ENCODE measurements around the gene CAPN15. TPM values are rescaled to one million over a fixed set of nuclear protein-coding genes. Genes with fewer than 3 reads are reported as not detected.
A peak's percentile ranks its signal among the peaks of the same experiment; 100 is the strongest.

Gene CAPN15
- total RNA-seq, 2 experiments from 2014 or later, result 91.7 to 93.4 TPM

DNA sequence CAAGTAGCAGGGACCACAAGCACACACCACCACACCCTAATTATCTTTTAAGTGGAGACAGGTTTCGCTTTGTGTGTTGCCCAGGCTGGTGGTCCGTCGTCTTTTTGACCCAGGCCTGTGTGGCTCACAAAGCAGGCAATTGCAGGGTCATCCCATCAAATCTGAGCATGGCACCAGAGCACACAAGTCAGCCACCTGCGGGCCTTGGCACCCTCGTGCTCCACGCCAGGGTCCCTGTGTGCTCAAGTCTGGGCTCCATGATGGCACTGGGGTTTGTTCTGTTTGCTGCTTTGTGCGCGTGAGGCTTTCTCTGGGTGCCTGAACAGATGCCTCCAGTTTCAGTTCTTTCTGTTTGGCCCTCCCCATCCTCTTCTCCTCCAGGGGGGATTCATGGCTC, 2.4 kb upstream of the CAPN15 start:
- peaks cover 36% of the 10 kb centered on the region for H3K4me1 Mint-ChIP-seq
- ChIA-PET CTCF (no interaction called here), POLR2A (interaction anchor here (2.3 kb wide), 1 partner anchor 63 kb away, joined by 7 read pairs; no protein-coding TSS in a partner anchor)
- DNase-seq, result no peak
- H3K36me3 Mint-ChIP-seq (ENCODE audit: low read depth), result peaks cover 17% of the 10 kb centered on the region
- peak overlapping the region; percentile 76 for H3K4me3 Mint-ChIP-seq
- H3K27ac Mint-ChIP-seq, result peak overlapping the region; percentile 97
- no peaks in the 10 kb centered on the region for H3K27me3 Mint-ChIP-seq
- H3K9me3 Mint-ChIP-seq, result no peaks in the 10 kb centered on the region

- peaks cover 40% of the 10 kb centered on the region for H3K4me1 Mint-ChIP-seq
- CTCF ChIA-PET, result no interaction called here
- POLR2A ChIA-PET, result interaction anchor here (0.9 to 2.3 kb wide), 3 partner anchors 63 to 473 kb away, joined by 3 to 7 read pairs (median 5); partner anchors contain the start of genes POLR3K, RAB11FIP3 and SNRNP25
- H3K27me3 Mint-ChIP-seq, result no peaks in the 10 kb centered on the region
- peak overlapping the region; percentile 76 for H3K4me3 Mint-ChIP-seq
- DNase-seq, result peak; percentile 82
- H3K27ac Mint-ChIP-seq, result peak overlapping the region; percentile 97
- H3K36me3 Mint-ChIP-seq (ENCODE audit: low read depth), result peaks cover 21% of the 10 kb centered on the region
- H3K9me3 Mint-ChIP-seq, result no peaks in the 10 kb centered on the region
These were observed 1.9 kb upstream of the CAPN15 start for GRCh38 chr16:525520-526180.

- Mint-ChIP-seq H3K27ac (peak overlapping the region; percentile 97), H3K27me3 (no peaks in the 10 kb centered on the region), H3K4me3 (peak overlapping the region; percentile 76), H3K9me3 (no peaks in the 10 kb centered on the region), H3K36me3 (ENCODE audit: low read depth) (peaks cover 21% of the 10 kb centered on the region), H3K4me1 (peaks cover 40% of the 10 kb centered on the region)
- ChIA-PET CTCF (interaction anchor here (0.6 to 1.1 kb wide), 3 partner anchors 110 to 293 kb away, joined by 3 to 4 read pairs (median 3); partner anchors contain the start of gene RHOT2), POLR2A (interaction anchor here (0.7 to 2.3 kb wide), 8 partner anchors 11 to 473 kb away, joined by 3 to 7 read pairs (median 4); partner anchors contain the start of genes METTL26, POLR3K, RAB11FIP3 and SNRNP25)
- peak; percentile 23 for DNase-seq
These were observed 1.1 kb upstream of the CAPN15 start for GRCh38 chr16:526181-527014.

DNA sequence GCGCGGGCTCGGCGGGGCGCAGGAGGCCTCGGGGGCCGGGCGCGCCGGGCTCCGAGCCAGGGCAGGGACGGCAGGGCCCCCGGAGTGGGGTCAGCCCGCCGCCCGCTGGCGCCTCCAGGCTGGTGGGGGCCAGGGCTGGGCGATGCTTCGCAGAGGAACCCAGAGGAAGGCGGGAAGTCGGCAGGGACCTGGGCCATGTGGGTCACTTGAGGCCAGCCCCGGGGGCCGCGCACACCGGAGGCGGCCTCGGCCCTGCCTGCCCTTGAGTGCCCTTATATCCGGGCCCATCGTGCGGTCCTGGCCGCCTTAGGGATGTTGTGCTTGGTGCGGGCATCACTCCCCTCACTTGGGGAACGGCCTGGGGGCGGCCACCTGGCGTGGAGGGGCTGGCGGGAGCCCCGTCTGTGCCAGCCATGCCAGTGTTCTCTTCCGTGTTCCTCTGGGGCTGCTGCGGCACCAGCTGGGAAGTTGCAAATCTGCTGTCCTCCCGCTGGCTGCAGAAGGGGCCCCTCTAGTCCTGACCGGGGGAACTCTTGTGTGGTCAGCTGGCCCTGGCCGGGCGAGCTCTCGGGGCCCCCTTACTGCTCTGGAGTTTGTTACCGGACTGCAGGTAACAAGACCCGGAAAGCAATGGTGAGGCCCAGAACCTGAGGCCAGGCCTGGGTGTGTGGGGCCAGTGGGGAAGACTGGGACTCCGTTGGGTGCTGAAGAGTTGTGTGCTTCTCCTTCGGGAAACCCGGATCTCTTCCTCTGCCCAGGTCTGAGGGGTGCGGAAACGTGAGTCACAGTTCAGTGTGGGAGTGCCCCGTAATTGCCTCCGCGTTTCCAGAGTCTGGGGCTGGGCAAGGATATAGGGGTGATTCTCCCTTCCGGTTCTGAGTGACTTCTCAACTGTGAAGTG, 849 bp downstream of the CAPN15 start:
- peaks cover 39% of the 10 kb centered on the region for H3K4me1 Mint-ChIP-seq
- peaks cover 21% of the 10 kb centered on the region for H3K36me3 Mint-ChIP-seq (ENCODE audit: low read depth)
- ChIA-PET CTCF (no interaction called here), POLR2A (interaction anchor here (0.7 to 1.5 kb wide), 5 partner anchors 12 to 99 kb away, joined by 3 to 5 read pairs (median 3); partner anchors contain the start of gene NHLRC4)
- no peaks in the 10 kb centered on the region for H3K9me3 Mint-ChIP-seq
- peak overlapping the region; percentile 94 for H3K4me3 Mint-ChIP-seq
- no peaks in the 10 kb centered on the region for H3K27me3 Mint-ChIP-seq
- peak; percentile 53 for DNase-seq
- peak overlapping the region; percentile 97 for H3K27ac Mint-ChIP-seq

- Mint-ChIP-seq H3K27me3 (no peaks in the 10 kb centered on the region), H3K9me3 (no peaks in the 10 kb centered on the region), H3K36me3 (ENCODE audit: low read depth) (peaks cover 21% of the 10 kb centered on the region), H3K4me3 (peak overlapping the region; percentile 94), H3K27ac (peak overlapping the region; percentile 97), H3K4me1 (peaks cover 37% of the 10 kb centered on the region)
- CTCF ChIA-PET, result no interaction called here
- DNase-seq, result peak; percentile 63
- POLR2A ChIA-PET, result interaction anchor here (0.7 to 1.4 kb wide), 2 partner anchors 11 to 60 kb away, joined by 3 read pairs; no protein-coding TSS in a partner anchor
These were observed 1.6 kb downstream of the CAPN15 start for GRCh38 chr16:529012-529575.

DNA sequence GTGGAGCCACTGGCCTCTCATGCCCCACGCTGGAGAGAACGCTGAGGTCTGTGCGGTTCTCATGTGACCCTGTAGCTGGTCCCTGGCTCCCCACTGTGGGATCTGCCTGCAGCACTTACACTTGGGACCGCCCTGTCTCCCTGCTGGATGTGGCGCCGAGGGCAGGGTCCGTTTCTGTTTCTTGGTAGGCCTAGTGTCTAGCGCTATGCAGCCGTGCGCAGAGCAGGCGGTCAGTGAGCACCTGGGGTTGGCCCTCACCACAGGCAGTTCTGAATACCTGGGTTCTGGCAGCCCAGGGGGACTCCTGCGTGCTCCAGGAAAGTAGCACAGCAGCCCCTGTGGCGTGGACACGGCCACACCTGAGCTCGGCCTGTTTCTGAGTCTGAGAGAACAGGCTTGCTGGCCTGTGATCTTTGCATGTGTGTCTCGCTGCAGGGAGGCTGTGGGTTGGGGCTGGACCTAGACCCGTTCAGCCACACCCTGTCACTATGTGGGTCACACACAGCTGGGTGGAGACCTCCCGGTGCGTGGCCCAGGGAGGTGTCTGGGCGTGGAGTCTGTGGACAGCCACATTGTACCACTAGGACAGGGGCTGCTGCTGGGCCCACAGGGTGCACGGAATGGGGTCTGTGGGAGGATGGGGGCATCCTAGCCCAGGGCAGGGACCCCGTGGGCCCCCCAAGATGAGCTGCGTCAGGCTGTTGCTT, 2.8 kb downstream of the CAPN15 start:
- no peaks in the 10 kb centered on the region for H3K27me3 Mint-ChIP-seq
- peak overlapping the region; percentile 68 for H3K27ac Mint-ChIP-seq
- DNase-seq, result no peak
- H3K4me3 Mint-ChIP-seq, result peak overlapping the region; percentile 94
- CTCF ChIA-PET, result no interaction called here
- peaks cover 37% of the 10 kb centered on the region for H3K4me1 Mint-ChIP-seq
- peaks cover 21% of the 10 kb centered on the region for H3K36me3 Mint-ChIP-seq (ENCODE audit: low read depth)
- H3K9me3 Mint-ChIP-seq, result no peaks in the 10 kb centered on the region
- POLR2A ChIA-PET, result interaction anchor here (0.8 kb wide), 1 partner anchor 58 kb away, joined by 3 read pairs; no protein-coding TSS in a partner anchor

DNA sequence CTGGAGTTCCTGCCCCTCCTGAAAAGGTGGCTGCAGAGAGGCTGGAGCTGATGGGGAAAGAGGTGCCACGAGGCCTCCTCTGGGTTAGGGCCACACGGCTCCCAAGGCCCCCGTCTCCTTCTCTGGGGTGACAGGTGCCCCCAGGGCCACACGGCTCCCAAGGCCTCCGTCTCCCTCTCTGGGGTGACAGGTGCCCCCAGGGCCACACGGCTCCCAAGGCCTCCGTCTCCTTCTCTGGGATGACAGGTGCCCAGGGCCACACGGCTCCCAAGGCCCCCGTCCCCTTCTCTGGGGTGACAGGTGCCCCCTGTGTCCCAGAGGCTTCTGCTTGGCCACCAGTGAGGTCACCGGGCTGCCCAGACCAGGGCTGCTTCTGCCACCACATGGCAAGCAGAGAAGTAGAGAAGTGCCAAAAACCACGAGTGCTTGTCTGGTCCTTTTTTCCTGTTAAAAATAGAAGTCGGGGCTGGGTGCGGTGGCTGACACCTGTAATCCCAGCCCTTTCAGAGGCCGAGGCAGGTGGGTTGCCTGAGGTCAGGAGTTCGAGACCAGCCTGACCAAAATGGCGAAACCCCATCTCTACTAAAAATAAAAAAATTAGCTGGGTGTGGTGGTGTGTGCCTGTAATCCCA, 4.1 kb downstream of the CAPN15 start:
- POLR2A ChIA-PET, result no interaction called here
- no peak for DNase-seq
- no peak overlapping the region for H3K27ac Mint-ChIP-seq
- peaks cover 27% of the 10 kb centered on the region for H3K4me1 Mint-ChIP-seq
- CTCF ChIA-PET, result no interaction called here
- no peak overlapping the region for H3K4me3 Mint-ChIP-seq
- peaks cover 18% of the 10 kb centered on the region for H3K36me3 Mint-ChIP-seq (ENCODE audit: low read depth)
- no peaks in the 10 kb centered on the region for H3K9me3 Mint-ChIP-seq
- H3K27me3 Mint-ChIP-seq, result no peaks in the 10 kb centered on the region

DNA sequence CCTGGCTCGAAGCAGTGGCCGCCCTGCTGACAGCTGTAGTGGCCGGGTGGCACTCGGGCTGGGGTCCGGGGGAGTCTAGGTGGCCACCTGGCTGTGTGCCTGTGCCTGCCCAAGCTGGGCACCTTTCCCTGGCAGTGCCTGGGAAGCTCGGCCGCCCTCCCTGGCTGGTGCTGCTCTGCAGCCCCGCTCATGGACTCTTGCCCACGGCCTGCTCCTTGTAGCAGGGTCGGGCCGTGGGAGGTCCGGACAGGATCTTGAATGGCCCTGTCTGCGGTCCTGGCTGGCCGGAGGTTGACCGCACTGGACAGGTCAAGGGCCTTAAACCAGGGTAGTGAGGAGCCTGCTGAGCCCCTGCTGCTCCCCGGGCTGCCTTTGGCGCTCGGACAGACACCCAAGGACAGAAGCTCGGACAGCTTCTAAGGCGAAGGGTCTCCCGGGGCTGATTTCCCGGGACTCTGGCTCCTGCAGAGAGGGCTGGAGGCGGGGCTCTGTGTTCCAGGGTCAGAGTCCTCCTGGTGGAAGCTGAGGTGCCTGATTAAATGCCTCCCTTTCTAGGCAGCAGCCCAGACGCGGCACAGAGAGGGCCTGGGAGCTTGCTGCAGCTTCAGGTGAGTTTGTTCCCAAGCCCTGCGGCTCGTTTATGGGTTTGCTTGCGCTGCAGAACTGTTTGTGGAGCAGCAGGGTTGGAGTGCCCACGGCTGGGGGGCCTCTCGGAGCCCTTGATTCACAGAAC, 6.0 kb downstream of the CAPN15 start:
- H3K36me3 Mint-ChIP-seq (ENCODE audit: low read depth), result peaks cover 27% of the 10 kb centered on the region
- no peaks in the 10 kb centered on the region for H3K9me3 Mint-ChIP-seq
- H3K27ac Mint-ChIP-seq, result no peak overlapping the region
- POLR2A ChIA-PET, result no interaction called here
- DNase-seq, result no peak
- peaks cover 26% of the 10 kb centered on the region for H3K4me1 Mint-ChIP-seq
- no peaks in the 10 kb centered on the region for H3K27me3 Mint-ChIP-seq
- H3K4me3 Mint-ChIP-seq, result no peak overlapping the region
- CTCF ChIA-PET, result no interaction called here

GRCh38 chr16:534135-534534, 6.6 kb downstream of the CAPN15 start:
- Mint-ChIP-seq H3K27me3 (no peaks in the 10 kb centered on the region), H3K36me3 (ENCODE audit: low read depth) (peaks cover 25% of the 10 kb centered on the region), H3K4me1 (peaks cover 24% of the 10 kb centered on the region), H3K9me3 (no peaks in the 10 kb centered on the region), H3K4me3 (no peak overlapping the region), H3K27ac (no peak overlapping the region)
- no peak for DNase-seq
- CTCF ChIA-PET, result no interaction called here
- POLR2A ChIA-PET, result no interaction called here

- H3K4me3 Mint-ChIP-seq, result no peak overlapping the region
These were observed 7.4 kb downstream of the CAPN15 start for GRCh38 chr16:534856-535445.

More at GRCh38 chr16:534856-535445, 7.4 kb downstream of the CAPN15 start:
- Mint-ChIP-seq H3K27me3 (no peaks in the 10 kb centered on the region), H3K9me3 (no peaks in the 10 kb centered on the region), H3K4me1 (peaks cover 17% of the 10 kb centered on the region), H3K36me3 (ENCODE audit: low read depth) (peaks cover 20% of the 10 kb centered on the region), H3K27ac (no peak overlapping the region)
- ChIA-PET CTCF (no interaction called here), POLR2A (no interaction called here)
- DNase-seq, result no peak

Data from activated CD4-positive, alpha-beta memory T cell treated with anti-CD3 and anti-CD28 coated beads, Interleukin-2, amount 10 ng/mL, durations not matched to agents 7 days and 5 days (primary cell).